Activated CD4-positive, alpha-beta T cell treated with anti-CD3 and anti-CD28 coated beads, Interleukin-10, Interleukin-2, amounts not matched to agents 100 ng/mL and 50 ng/mL, durations not matched to agents 16 hours and 8 hours (primary cell): ENCODE data around the gene FGF1.
"Not testable (repeated sequence)": the region's sequence is repeated elsewhere in the genome, so short reads cannot be mapped to it uniquely, and the experiment has no call there.

Source experiments
- DNase-seq: peaks from one replicate; pipeline ENCODE4 v3.0.0-alpha.2; 2020

Gene FGF1

GRCh38 chr5:142664636-142665035 is 21.3 kb downstream of the FGF1 start:
- no peak for DNase-seq

- no peak for DNase-seq
Observed at GRCh38 chr5:142664067-142664466, 21.8 kb downstream of the FGF1 start.

- no peak for DNase-seq
Observed at GRCh38 chr5:142663246-142663645, 22.6 kb downstream of the FGF1 start.

- no peak for DNase-seq
Observed at GRCh38 chr5:142661957-142662356, 23.9 kb downstream of the FGF1 start.

DNA sequence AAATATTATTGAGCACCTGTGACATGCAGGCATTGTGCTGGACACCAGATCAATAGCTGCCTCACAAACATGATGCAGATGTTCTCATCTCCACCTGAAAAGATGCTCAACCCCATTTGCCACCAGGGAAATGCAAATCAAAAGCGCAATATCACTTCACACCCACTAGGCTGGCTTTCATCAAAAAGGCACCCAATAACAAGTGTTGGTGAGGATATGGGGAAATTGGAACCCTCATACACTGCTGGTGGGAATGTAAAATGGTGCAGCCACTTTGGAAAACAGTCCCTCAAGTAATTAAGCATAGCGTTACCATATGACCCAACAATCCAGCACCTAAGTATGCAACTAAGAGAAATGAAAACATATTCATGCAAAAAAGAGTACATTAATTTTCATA is 24.7 kb downstream of the FGF1 start:
- no peak for DNase-seq

- no peak for DNase-seq
Observed at GRCh38 chr5:142660731-142661130, 25.2 kb downstream of the FGF1 start.

- no peak for DNase-seq
Observed at GRCh38 chr5:142660196-142660595, 25.7 kb downstream of the FGF1 start.

DNA sequence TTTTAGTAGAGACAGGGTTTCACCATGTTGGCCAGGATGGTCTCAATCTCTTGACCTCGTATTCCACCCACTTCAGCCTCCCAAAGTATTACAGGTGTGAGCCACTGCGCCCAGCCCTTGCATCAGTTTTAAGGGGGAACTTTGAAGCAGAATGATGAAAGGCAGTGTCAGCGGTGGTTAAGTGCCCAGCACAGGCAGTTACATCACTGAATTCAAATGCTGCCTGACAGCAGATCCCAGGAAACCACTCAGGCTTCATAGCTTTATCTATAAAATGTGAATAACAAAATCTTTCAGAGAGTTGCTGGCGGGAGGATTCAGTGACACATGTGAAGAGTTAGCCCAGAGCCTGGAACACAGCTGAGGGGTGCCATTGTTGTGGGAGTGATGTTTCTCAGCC is 26.5 kb downstream of the FGF1 start:
- no peak for DNase-seq

DNA sequence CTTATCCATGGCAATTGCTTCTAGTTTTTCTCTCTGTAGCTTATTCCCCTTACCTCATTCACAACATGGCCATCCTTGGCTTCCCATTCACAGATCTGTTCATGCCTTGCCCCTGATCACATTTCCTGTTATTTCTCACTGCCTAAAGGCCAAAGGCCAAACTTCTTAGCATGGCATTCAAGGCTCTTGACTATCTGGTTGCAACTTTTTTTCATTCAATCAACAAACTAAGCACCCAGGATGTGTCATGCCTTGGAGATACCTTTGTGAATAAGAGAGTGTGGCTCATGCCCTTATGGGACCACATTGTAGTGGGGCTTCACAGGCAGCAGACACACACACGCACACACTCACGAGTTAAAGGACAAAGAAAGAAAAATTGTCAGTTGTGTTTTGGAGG is 27.6 kb downstream of the FGF1 start:
- no peak for DNase-seq

GRCh38 chr5:142657446-142657845 is 28.4 kb downstream of the FGF1 start:
- DNase-seq: no peak

- DNase-seq: peak; percentile 74
Observed at GRCh38 chr5:142655339-142656267, 30.3 kb downstream of the FGF1 start.

- DNase-seq: no peak
Observed at GRCh38 chr5:142654578-142655058, 31.3 kb downstream of the FGF1 start.

DNA sequence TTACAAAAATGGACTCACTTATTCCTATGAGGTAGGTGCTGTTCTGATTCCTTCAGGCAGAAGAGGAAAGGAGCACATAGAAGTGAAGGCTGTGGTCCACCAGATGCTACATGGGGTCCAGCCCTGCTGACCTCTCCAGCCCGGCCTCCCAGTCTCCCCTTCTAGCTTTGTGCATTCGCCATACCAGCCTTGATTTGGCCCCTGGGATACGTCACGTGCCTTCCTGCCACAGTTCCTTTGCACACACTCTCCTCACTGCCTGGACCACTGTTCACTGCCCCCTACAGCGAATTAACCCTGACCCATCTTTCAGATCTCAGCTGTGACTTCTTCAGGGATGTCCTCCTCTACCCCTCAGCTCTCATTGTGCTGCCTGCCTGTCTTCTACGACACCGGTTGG is 32.6 kb downstream of the FGF1 start:
- no peak for DNase-seq

DNA sequence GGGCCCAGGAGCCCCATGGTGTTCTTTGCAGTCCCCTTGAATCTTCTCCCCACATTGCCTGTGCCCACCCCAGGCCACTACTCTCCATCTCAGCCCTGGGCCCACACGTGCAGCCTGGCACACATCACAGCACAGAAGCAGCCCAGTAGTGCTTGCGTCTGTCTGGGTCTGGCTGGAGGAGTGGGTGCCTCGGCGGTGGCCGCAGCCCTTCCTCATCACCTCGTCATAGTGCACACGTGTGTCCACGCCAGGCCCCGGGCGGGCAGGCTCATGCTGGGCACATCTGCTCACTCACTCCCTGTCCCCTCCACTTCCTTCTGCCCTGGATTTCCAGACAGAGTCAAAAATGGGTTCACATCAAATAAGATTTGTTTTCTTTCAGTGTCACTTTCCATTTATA is 33.3 kb downstream of the FGF1 start:
- no peak for DNase-seq

GRCh38 chr5:142650881-142651280 is 35.0 kb downstream of the FGF1 start:
- no peak for DNase-seq

- DNase-seq: no peak
Observed at GRCh38 chr5:142650060-142650459, 35.8 kb downstream of the FGF1 start.

GRCh38 chr5:142648108-142648507 is 37.8 kb downstream of the FGF1 start:
- not testable (repeated sequence) for DNase-seq

DNA sequence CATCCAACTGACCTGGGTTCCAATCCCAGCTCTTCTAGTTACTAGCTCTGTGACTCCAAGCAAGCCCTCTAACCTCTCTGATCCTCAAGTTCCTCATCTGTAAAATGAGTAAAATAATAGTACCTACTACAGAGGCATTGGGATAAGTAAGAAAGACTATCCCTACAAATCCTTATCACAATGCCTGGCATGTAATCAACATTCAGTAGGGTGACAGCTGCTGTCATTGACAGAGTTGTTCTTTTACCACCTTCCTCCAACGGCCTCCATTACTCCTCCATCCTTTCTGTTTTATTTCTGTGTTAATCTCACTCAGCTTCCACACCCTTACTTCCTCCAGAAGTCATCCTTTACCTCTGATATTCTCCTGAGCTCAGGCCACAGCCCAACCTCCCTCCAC is 40.4 kb downstream of the FGF1 start:
- DNase-seq: no peak

DNA sequence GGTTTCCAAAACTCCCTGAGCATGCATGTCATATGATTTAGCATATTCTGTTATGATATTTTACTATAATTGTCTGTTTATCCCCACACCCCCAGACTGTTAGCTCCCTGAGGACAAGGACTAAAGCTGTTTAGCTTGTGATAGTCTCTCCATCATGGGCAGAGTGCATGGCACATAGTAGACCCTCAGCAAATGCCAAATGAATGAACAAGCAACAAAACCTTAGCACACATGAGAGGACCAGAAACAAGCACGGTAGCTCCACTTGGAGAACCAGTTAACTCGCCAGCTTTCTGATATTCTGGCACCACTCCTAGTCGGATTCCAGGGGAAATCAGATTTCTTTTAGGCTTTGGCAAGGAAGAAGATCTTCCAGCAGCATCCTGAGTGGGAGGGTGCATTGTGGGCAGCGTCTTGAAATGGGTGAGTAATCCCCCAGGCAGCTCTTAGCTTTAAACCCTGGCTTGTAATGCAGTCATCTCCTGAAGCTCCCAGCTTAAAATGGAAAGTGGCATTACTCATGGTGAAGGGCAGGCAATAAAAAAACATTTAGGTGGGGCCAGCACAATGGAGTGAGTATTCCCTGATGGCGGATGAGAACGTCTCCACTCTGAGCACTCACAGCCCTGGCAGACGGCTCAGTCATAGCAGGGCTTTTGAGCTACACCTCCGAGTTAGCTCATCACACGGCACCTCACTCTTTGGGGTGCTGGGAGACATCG is 41.1 kb downstream of the FGF1 start:
- DNase-seq: no peak

GRCh38 chr5:142644127-142644526 is 41.8 kb downstream of the FGF1 start:
- DNase-seq: peak; percentile 5

DNA sequence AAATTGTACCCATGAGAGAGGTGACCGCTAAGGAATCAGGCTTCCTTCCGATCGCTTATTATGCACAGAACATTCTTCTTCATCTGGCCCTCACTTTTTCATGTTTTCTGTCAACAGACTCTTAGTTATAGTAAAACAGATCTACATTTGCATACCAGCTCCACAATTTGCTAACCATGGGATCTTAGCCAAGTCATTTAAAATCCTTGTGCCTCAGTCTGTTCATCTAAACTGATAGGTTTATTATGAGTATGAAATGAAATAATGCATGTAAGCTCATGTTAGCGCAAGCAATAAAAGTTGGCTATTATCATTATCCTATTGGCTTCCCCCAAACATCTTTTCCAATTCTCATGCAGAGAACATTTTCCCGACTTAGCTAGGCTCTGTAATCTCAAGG is 42.3 kb downstream of the FGF1 start:
- DNase-seq: no peak

DNA sequence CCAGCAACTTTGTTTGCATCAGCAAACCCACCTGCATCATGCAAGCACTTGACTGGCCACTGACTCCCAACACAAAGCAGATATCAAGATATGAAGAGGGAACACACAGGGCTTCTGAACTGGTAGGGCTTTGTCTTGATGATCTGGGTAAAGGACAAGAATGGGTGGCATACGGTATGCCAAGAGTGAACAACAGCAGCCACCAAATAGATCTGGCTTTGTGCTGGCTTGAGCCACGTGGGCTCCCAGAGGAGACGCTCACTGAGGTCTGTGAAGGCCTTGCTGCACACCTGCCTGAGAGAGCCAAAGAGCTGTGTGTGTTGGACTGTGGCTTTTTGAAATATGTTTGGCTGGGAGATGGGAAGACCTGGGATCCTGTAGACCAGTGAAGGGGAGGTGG is 43.5 kb downstream of the FGF1 start:
- no peak for DNase-seq

- DNase-seq: no peak
Observed at GRCh38 chr5:142641711-142642110, 44.2 kb downstream of the FGF1 start.
